Esophagus squamous epithelium (tissue), 5 donors: ENCODE data around the gene TIMP3. TPM values are rescaled to one million over a fixed set of nuclear protein-coding genes. Genes with fewer than 3 reads are reported as not detected.

Source experiments
- DNase-seq: peaks from one replicate; lab custom pipeline; 2025; lab: John Stamatoyannopoulos, UW
- H3K27ac ChIP-seq, 4 donors: fragments of 200-600 bp; sonication (generic); one replicate each; pipeline ENCODE4 v1.5.1; 2016 to 2019; ENCODE audit warnings: mild to moderate bottlenecking in 1 of 4
- H3K27me3 ChIP-seq, 4 donors: fragments of 200-600 bp; sonication (generic); 1 replicate in 3 of 4; 2 replicates in 1 of 4; pipeline versions ENCODE4 v1.5.1 to v1.6.0; 2017 to 2021; ENCODE audit warnings: antibody characterized with exemption in 1 of 4
- H3K36me3 ChIP-seq, 3 donors: fragments of 200-600 bp; sonication (generic); one replicate each; pipeline ENCODE4 v1.5.1; 2016 to 2019
- H3K4me1 ChIP-seq, 3 donors: fragments of 200-600 bp; sonication (generic); one replicate each; pipeline ENCODE4 v1.5.1; 2017 to 2019
- H3K4me3 ChIP-seq, 4 donors: fragments of 200-600 bp; sonication (generic); 1 replicate in 3 of 4; 2 replicates in 1 of 4; pipeline ENCODE4 v1.5.1; 2016 to 2019; ENCODE audit warnings: mild to moderate bottlenecking in 2 of 4, moderate library complexity in 1 of 4
- H3K9me3 ChIP-seq, 3 donors: fragments of 200-600 bp; sonication (generic); one replicate each; pipeline ENCODE4 v1.5.1; 2016 to 2019
- CTCF ChIP-seq, 6 experiments: fragments of 450-650 bp in 4 of 6; fragments of 200-600 bp in 2 of 6; sonication (generic) in 2 of 6; IDR thresholded peaks; one replicate each; pipeline ENCODE4 v1.5.1; 2016 to 2019; ENCODE audit warnings: antibody characterized with exemption in 6 of 6, mild to moderate bottlenecking in 4 of 6, moderate library complexity in 4 of 6
- POLR2A ChIP-seq, 4 donors: fragments of 450-650 bp; IDR thresholded peaks; one replicate each; pipeline ENCODE4 v1.6.1; 2017; ENCODE audit warnings: antibody characterized with exemption in 4 of 4, mild to moderate bottlenecking in 4 of 4, moderate library complexity in 3 of 4
- WGBS, 2 donors: methylation state at CpG; one replicate each; pipeline ENCODE4 v1.1.5; 2018; 5-methylcytosine and 5-hydroxymethylcytosine counted together
- intact Hi-C: fragments of 100-400 bp; cut with DNase I; formaldehyde crosslinking; loops from one replicate; pipeline ENCODE4 v1.15.0; 2022
- total RNA-seq, 4 donors: library from RNA; depleted of rRNA; stranded (reverse); fragments of >200 nt; gene quantifications; one replicate each; pipeline ENCODE4 v1.1.0, GENCODE V29; 2016
- donor health status: DM: yes; HTN: yes; CAD: no.

Gene TIMP3
- total RNA-seq, 4 donors from 2014 or later: 15.3 to 306 (median 54.2) TPM

GRCh38 chr22:32791056-32791455 lies 10.4 kb upstream of the TIMP3 start:
- no peaks in the 10 kb centered on the region for H3K27me3 ChIP-seq
- intact Hi-C loops: no loop called here

GRCh38 chr22:32791485-32791884 lies 10.0 kb upstream of the TIMP3 start:
- TF ChIP-seq CTCF (IDR thresholded peaks at IDR 0.05) (no peak), POLR2A (IDR thresholded peaks at IDR 0.05) (no peak)
- DNase-seq: no peak
- H3K9me3 ChIP-seq: no peaks in the 10 kb centered on the region
- peaks cover 0 to 12% (median 0%) of the 10 kb centered on the region in 3 donors for H3K4me1 ChIP-seq
- H3K27ac ChIP-seq: no peak overlapping the region
- no peak overlapping the region for H3K4me3 ChIP-seq
- H3K27me3 ChIP-seq: peaks cover 0 to 4% (median 0%) of the 10 kb centered on the region in 4 donors
- intact Hi-C loops: no loop called here
- no peaks in the 10 kb centered on the region for H3K36me3 ChIP-seq
- 88% methylated on average over 7 of the region's 7 CpGs for WGBS, 2 donors

More at GRCh38 chr22:32791056-32791455, 10.4 kb upstream of the TIMP3 start:
- Histone ChIP-seq H3K4me1 (peaks cover 0 to 9% (median 0%) of the 10 kb centered on the region in 3 donors), H3K9me3 (no peaks in the 10 kb centered on the region), H3K27ac (no peak overlapping the region), H3K36me3 (no peaks in the 10 kb centered on the region), H3K4me3 (no peak overlapping the region)
- no peak for TF ChIP-seq POLR2A (IDR thresholded peaks at IDR 0.05)
- no peak for TF ChIP-seq CTCF (IDR thresholded peaks at IDR 0.05)
- no peak for DNase-seq
- WGBS, 2 donors: 91 to 93% methylated on average over 6 of the region's 6 CpGs

- H3K27me3 ChIP-seq: peaks cover 0 to 7% (median 0%) of the 10 kb centered on the region in 4 donors
- no peak for TF ChIP-seq CTCF (IDR thresholded peaks at IDR 0.05)
- no peak for TF ChIP-seq POLR2A (IDR thresholded peaks at IDR 0.05)
- H3K4me3 ChIP-seq: no peak overlapping the region
- no peaks in the 10 kb centered on the region for H3K36me3 ChIP-seq
- no peak overlapping the region for H3K27ac ChIP-seq
- peaks cover 0 to 22% (median 0%) of the 10 kb centered on the region in 3 donors for H3K4me1 ChIP-seq
- H3K9me3 ChIP-seq: no peaks in the 10 kb centered on the region
- DNase-seq: no peak
- intact Hi-C loops: no loop called here
Measured at GRCh38 chr22:32793589-32793988, 7.9 kb upstream of the TIMP3 start.

- no peaks in the 10 kb centered on the region for H3K9me3 ChIP-seq
- peak in 1 of 6 experiments; percentile 14 for TF ChIP-seq CTCF (IDR thresholded peaks at IDR 0.05)
- no peak for TF ChIP-seq POLR2A (IDR thresholded peaks at IDR 0.05)
- no peak for DNase-seq
- H3K27me3 ChIP-seq: peaks cover 0 to 9% (median 0%) of the 10 kb centered on the region in 4 donors
- no peak overlapping the region for H3K27ac ChIP-seq
- no peak overlapping the region for H3K4me3 ChIP-seq
- intact Hi-C loops: loop anchor here (5.0 kb wide), 2 partner anchors 132 to 262 kb away; no protein-coding TSS in a partner anchor
- H3K36me3 ChIP-seq: no peaks in the 10 kb centered on the region
- 76 to 83% methylated on average over 10 of the region's 10 CpGs for WGBS, 2 donors
- H3K4me1 ChIP-seq: peaks cover 0 to 13% (median 0%) of the 10 kb centered on the region in 3 donors
Measured at GRCh38 chr22:32794449-32795213, 6.9 kb upstream of the TIMP3 start.

GRCh38 chr22:32795214-32795596 lies 6.3 kb upstream of the TIMP3 start:
- TF ChIP-seq POLR2A (IDR thresholded peaks at IDR 0.05) (no peak), CTCF (IDR thresholded peaks at IDR 0.05) (no peak)

More at GRCh38 chr22:32795214-32795596, 6.3 kb upstream of the TIMP3 start:
- Histone ChIP-seq H3K4me1 (peaks cover 0 to 15% (median 0%) of the 10 kb centered on the region in 3 donors), H3K36me3 (no peaks in the 10 kb centered on the region), H3K27ac (no peak overlapping the region), H3K9me3 (no peaks in the 10 kb centered on the region), H3K27me3 (peaks cover 0 to 15% (median 0%) of the 10 kb centered on the region in 4 donors), H3K4me3 (no peak overlapping the region)
- WGBS, 2 donors: 76 to 79% methylated on average over 4 of the region's 4 CpGs
- intact Hi-C loops: loop anchor here (5.0 kb wide), 2 partner anchors 133 to 263 kb away; no protein-coding TSS in a partner anchor
- DNase-seq: no peak
